Activated naive CD4-positive, alpha-beta T cell (primary cell): ENCODE data around the gene GPR89A.
"Not testable (repeated sequence)": the region's sequence is repeated elsewhere in the genome, so short reads cannot be mapped to it uniquely, and the experiment has no call there.

ENCODE experiments used
- DNase-seq, 4 experiments: peaks; one replicate each; lab custom pipeline; 2025; lab: John Stamatoyannopoulos, UW

Gene GPR89A

DNA sequence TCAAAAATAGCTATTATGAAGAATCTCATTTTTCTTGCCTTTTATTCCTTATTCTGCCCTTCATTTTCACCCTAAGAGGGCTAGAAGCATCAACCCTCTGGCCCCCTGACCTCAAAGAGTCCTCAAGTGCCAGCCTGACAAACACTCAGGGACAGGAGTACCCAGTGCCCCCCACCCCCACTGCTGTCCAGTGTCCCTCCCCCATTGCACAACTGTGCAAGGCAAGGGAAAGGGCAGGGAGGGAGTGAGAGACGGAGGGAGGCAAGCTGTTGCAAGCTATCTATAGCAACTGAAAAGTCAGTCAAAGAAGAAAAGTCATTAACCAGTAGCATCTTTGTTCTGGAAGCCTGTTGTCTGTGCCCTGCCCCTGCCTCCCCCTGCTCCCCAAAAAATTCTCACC, 78.3 kb downstream of the GPR89A start:
- not testable (repeated sequence) for DNase-seq

DNA sequence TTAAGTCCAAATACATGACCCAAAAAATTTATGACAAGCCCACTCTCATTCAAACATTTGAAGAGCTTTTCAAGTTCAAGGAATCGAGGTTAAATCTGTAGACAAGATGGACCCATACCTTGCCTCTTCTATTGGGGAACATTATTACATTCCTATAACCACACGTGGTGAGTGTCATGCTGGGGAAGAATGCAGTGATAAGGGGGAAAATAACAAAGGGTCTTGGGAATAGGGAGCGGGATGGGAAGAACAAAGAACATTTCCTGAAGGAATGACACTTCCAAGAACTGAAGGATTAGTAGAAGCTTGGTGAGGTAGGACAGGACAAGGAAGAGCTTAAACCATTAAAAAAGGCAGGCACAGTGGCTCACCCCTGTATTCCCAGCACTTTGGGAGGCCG, 80.5 kb downstream of the GPR89A start:
- no peak for DNase-seq

DNA sequence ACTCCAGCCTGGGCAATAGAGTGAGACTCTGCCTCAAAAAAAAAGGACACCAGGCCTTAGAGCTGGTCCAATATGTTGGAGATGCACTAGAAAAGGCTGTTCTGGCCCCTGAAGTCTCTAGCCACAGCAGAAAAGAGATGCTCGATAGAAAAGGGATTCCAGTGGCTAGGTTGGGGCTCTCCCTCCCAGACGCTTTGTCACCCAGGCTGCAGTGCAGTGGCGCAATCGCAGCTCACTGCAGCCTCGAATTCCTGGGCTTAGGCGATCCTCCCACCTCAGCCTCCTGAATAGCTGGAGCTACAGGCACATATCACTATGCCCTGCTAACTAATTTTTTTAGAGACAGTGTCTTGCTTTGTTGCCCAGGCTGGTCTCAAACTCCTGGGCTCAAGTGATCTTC, 81.1 kb downstream of the GPR89A start:
- no peak for DNase-seq

DNA sequence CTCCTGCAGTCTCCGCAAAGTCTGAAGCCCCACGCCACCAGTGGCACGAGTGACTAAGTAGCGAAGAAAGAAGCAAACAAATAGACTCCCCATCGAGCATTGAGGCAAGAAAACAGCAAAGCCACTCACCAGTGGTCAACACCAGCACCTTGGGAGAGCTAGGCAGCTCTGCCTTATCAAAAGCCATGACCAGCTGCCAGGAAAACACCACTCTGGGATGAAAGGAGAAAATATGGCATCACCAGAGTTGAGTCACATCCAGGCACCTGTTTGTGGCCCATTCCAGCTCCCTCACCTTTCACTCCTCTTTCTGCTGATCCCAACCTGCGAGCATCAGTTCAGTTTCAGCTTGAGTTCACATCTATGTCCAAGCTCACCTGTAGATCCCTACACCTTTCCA, 82.1 kb downstream of the GPR89A start:
- DNase-seq, result no peak

DNA sequence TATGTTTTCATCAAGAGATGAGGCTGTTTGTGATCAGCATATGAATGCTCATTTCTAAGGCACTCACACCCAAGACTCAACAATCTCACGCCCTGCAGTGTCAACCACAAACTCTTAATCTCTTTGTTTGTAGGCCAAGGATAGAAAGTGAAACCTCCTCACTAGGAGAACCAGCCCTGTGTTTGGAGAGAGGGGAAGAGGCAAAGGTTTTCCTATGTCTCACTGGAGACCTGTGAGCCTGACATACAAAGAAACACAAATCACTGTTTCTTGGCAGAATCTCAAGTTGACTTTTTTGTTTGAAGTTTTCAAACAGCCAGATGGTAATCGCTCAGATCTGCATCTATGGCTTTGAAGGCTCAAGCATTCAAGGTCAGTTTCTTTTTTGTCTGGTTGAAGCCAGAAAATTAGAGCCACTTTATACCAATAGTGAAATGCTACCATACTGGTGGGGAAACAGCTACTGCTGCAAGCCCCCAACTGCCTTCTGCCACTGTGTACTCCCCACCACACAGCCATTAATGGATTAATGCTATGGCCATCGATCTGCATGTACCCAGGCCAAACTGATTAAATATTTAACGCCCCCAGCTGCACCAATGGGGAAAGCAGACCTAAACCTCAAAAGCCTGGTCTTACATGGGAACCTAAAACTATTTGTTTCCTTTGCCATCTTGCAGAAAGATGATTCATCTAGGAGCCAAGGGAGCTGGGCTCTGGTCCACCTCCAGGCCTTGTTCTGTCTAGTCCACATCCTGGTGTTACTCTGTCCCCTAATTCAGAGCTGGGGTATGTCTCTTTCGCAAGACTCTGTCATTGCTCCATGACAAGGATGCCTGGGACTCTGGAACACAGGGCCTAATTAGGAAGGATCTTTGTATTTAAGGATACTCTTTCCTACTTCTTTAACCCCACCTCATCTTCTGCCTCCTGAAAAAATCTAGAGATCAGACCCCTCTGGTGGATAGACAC, 83.1 kb downstream of the GPR89A start:
- DNase-seq, result no peak

DNA sequence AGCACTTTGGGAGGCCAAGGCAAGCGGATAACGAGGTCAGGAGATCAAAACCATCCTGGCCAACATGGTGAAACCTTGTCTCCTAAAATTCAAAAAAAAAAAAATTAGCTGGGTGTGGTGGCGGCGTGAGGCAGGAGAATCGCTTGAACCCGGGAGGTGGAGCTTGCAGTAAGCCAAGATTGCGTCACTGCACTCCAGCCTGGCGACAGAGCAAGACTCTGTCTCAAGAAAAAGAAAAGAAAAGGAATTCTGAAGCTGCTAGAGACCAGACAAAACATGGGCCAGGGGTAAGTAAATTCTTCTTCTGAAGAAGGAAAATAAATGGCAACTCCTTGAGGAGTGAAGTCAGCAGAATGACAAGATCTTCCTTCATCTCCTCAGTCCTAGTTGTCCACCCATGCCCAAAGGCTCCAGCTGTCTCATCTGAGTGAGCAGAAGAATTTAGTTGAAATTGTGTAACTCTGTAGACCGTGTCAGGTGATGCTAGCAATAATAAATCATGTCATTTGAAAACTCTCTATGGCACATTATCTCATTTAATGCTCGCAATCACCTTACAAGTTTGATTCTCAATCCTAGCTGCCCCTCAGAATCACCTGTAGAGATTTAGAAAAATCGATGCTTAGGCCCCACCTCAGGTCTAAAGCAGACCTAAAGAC, 85.1 kb downstream of the GPR89A start:
- no peak for DNase-seq

DNA sequence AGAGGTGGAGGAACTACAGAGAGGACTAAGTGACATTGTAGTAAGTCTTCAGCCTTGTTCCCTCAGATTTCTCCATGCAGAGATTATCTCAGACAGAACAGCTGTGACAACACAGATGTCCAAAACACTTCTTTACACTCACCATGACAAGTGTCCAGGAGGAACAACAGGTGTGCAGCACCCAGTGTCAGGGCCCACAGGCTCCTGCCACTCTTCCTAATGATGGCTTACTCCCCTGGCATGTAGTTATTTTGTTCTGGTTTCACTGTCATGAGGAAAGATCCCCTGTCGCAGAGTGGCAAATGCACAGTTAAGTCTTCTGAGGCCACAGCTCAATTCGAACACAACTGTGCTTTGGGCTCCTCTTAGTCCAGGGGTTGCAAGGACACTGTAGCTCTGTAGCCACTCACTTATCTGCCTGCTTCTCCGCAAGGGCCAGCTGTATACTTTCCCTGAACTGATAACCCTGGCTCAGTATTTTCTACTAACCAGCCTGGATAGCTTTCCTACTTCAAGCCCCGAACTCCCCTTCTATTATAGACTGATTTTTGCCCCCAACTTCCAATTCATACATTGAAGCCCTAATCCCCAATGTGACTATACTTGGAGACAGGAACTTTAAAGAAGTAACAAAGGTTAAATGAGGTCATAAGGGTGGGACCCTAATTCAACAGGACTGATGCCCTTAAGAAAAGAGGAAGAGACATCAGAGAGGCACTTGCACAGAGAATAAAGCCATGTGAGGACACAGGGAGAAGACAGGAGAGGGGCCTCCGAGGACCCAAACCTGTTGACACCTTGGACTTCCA, 88.2 kb downstream of the GPR89A start:
- no peak for DNase-seq

DNA sequence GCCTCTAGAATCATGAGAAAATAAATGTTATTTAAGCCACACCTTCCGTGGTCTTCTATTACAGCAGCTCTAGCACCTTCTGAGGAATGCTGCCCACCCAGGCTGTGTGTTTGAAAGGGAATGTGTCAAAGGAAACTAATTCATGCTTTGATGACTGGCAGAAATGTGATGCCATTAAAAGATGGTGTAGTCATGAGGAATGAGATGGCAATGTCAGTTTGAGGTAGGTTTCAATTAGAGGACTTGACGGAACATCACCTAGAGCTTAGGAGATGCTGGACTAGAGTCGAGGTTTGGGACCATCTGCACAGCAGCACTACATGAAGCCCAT, 88.8 kb downstream of the GPR89A start:
- no peak for DNase-seq

DNA sequence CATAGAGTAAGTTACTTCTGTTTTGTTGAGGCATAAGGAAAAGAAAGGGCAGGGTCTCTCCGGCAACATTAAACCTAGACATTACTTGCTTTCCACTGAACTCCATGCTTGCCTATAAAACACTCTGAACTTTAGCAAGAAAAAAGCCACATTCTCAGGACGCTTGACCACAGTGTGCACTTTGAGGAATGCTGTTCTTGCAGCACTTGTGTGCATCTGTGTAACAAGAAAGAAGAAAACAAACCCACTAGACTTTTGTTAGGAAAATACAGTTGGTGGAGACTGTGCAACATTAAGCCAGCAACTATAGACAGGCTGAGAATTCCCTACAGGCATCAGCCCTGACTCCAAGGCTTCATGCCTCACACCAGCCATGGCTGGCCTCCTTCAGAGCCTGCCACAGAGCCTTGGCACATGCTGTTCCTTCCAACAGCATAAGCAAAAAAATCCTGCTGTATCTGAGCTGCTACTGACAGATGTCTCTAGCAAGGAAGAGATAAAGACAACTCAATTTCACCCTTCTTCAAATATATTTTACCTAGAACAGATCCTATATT, 93.6 kb downstream of the GPR89A start:
- DNase-seq, result no peak

DNA sequence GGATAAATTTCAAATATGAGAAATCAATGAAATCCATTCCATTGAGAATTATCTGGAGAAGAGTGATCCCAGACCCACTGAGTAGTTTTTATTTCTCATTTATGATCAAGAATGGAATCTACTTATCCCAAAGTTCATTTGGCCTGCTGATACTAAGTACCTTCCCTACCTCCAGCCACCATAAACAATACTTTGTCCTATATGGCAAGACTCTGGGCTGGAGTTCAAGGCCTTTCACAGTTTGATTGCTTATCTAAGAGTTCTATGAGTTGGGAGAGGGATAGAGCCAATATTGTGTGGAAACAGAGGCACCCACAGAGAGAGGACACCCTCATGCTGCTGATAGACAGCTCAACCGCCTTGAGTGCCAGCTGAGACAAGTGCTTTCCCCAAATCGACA, 94.3 kb downstream of the GPR89A start:
- no peak for DNase-seq

DNA sequence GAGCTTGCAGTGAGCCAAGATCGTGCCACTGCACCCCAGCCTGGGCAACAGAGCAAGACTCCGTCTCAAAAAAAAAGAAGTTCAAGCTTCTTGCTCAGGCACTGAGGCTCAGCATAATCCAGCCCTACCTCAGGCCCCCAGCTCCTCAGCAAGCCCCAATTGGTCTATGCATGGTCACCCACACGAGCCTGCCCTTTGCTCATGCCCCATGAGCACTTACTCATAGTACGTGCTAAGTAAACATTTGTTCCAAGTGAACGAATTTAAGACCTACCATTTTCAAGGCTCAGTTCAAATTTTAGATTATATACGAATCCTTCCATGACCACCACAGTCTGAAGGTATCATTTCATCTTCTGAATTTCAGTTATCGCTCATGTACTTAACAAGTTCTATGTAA, 95.0 kb downstream of the GPR89A start:
- DNase-seq, result no peak

DNA sequence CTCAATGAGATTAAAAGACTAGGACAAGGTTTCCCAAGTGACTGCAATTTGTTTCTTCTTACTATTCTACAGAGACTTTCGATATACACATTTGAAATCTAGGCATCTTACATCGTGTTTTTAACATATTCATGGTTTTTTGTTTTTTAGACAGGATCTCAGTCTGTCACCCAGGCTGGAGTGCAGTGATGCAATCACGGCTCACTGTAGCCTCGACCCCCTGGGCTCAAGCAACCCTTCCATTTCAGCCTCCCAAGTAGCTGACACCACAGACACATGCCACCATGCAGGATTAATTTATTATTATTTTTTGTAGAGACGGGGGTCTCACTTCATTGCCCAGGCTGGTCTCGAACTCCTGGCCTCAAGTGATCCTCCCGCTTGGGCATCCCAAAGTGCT, 97.8 kb downstream of the GPR89A start:
- no peak for DNase-seq

DNA sequence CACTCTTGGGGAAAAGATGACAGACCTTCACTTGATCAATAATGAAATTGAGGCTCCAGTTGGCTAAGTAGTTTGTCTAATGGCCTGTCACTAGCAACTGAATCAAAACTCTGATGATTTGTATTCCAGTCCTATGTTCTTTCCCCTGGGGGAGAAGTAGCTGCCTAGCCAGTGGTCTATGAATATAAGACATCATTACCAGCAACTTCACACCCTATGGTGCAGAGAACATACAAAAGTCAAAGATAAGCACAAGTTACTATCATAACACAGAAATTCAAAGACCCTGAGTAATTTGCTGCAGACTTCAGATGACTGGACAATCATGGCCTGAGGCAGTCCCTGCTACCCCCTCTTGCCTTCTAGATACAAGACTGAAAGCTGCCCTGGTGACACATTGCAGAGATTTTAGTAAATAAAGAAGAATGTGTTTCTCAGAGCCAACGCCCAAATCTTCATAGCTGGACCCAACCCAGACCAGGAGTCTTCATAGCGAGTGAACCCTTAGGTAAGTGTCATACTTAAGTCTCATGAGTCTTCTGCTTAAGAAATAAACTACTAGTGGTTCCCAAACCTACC, 98.4 kb downstream of the GPR89A start:
- DNase-seq, result no peak

DNA sequence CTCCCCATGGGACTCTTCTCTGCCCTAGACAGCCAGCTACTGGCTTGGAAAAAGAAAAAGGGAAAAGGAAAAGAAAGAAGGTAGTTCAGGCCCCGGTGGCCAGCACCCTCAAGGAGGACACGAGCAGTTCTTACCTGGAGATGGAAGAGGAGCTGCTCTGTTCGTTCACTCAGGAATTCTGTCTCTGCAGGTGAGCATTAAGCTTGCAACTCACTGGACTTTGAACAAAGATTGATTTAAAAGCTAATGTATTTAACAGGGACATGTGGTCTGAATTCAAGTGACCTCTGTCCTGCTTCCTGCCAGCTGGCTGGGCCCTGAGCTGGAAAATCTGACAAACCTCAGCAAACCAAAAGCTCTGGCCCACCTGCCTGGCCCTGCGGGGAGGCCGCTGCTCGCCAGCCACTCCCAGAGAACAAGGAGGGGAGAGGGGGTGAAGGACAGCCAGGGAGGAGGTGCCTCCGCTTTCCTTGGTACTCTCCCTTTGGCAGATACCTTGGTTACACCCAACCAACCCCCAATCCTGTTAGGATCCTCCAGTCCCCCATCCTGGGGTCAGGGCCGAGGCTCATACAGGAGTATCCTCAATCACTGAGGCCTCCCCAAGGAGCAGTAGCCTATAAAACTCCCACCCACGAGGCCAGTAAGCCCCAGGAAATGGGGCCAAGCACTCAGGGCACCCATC, 99.5 kb downstream of the GPR89A start, which contains the start of gene PDZK1:
TSS of gene PDZK1 (minus strand) at position 186 of the 685 bp plus-strand sequence. CDS start 19,347 bp downstream, outside the sequence.
- DNase-seq, result no peak

DNA sequence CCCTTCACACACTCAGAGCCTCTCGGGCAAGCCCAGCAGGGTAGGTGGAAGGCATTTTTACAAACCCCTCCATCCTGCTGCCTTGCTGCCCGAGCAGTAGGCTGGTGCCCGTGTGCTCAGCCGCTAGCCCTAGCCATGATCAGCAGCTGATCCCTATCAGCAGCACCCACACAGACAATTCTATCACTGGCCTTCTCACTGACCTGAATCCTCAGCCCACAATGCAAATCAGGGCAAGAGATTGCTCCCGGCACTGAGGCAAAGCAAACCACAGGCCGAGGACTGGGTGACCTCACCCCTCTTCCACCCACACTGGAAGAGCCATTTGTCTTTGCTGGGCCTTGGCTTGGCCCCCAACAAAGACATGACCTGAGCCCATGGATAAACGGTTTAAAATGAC, 100.3 kb downstream of the GPR89A start:
- no peak for DNase-seq

DNA sequence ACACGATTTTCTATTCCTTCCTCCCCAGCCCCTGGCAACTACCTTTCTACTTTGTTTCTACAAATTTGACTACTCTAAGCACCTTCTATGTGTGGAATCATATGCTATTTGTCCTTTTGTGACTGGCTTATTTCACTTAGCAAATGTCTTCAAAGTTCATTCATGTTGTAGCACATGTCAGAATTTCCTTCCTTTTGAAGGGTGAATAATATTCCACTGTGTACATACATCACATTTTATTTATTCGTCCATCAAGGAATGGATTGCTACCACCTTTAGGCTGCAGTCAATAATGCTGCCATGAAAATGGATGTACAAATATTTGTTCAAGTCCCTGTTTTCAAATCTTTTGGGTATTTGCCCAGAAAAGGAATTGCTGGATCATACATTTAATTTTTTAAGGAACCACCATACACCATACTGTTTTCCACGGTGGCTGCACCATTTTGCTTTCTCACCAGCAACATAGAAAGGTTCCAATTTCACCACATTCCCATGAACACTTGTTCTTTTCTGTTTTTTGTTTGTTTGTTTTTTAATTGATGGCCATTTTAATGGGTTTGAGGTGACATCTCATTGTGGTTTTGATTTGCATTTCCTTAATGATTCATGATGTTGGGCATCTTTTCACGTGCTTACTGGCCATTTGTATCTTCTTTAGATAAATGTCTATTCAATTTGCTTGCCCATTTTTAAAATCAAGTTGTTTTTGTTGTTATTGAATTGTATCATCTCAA, 102.7 kb downstream of the GPR89A start:
- no peak for DNase-seq

DNA sequence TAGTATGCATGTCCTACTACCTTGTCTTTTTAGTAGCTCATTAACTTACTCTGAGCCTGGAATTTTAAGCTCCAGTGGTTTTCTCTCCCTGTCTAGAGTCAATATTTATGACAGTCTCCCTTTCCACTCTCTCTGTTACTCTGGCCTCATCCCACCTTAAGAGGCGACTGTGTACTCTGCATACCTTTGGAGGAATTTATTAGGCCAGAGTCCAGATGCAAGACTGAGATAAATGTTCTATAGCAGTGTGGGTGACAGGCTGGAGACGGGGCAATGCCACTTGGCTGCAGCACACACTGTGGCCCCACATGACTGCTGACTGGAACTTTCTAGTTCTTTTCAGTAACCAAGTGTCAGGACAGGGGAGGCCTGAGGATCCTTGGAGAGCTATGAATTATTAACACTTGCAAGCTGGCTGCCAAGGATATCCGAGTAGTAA, 103.4 kb downstream of the GPR89A start:
- no peak for DNase-seq

DNA sequence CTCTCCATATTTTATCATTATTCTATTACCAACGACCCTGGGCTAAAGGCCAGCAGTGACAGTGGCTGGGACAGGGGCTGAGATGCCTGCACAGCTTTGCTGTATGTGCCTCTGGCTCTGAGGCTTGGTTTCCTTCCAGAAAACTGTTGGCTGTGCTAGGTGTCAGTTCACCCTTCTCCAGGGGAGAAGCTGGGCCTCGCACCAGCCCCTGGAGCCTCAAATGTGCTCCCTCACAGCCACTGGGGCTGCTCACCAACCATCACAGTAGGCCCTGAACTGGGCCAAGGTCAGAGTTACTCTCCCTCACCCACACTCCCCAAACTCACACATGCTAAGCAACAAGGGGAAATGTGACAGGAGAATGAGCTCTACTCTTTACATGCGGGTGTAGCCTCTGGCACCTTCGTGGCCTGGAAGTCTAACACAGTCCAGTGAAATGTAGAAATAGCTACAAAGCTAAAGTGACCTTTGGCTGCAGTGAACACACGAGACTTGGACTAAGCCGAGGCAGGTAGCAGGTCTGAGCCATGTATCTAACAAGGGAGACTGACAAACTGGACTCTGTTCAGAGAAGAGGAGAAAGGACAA, 106.8 kb downstream of the GPR89A start:
- DNase-seq, result no peak

DNA sequence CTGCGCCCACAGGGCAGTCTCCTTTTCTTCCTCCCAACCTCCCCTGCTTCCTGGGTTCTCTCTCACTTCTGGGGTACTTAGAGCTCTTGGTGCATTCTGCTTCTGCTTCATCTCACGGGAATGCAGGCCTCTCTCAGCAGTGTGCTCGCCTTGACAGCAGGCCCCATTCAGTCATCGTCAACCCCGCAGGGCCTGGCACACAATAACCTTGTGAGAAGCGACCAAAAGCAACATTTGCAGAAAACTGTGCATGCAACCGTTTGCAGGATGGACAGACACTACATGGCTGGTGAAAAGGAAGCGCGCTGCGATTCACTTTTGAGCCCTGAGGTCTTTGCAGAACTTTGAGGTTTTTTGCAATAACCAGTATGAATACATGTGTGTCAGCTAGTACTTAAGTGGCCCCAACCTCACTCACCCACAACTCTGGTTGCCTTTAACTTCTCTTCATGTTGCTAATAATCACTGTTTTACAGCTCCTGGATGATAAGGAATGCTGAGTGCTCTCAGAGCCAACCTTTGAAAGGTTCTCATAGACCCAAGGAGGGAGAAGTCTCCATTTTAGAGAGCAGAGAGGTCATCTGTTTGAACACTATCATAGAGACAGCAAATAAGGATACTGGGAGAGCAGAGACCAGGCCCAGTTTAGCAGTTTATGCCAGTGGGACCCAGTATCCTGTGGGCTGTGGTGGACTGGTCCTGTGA, 109.0 kb downstream of the GPR89A start:
- no peak for DNase-seq
